HG03469 (cell line): Measurements from ENCODE around the gene RPL19.
"Not testable (repeated sequence)": the region's sequence is repeated elsewhere in the genome, so short reads cannot be mapped to it uniquely, and the experiment has no call there.

Source experiments
- ATAC-seq: cut with Tn5 transposase; IDR thresholded peaks from one replicate; pipeline ENCODE4 v1.9.1; 2021; ENCODE audit warnings: mild to moderate bottlenecking, moderate library complexity, moderate number of reproducible peaks; ENCODE audit not compliant: unreplicated experiment

RPL19 gene

DNA sequence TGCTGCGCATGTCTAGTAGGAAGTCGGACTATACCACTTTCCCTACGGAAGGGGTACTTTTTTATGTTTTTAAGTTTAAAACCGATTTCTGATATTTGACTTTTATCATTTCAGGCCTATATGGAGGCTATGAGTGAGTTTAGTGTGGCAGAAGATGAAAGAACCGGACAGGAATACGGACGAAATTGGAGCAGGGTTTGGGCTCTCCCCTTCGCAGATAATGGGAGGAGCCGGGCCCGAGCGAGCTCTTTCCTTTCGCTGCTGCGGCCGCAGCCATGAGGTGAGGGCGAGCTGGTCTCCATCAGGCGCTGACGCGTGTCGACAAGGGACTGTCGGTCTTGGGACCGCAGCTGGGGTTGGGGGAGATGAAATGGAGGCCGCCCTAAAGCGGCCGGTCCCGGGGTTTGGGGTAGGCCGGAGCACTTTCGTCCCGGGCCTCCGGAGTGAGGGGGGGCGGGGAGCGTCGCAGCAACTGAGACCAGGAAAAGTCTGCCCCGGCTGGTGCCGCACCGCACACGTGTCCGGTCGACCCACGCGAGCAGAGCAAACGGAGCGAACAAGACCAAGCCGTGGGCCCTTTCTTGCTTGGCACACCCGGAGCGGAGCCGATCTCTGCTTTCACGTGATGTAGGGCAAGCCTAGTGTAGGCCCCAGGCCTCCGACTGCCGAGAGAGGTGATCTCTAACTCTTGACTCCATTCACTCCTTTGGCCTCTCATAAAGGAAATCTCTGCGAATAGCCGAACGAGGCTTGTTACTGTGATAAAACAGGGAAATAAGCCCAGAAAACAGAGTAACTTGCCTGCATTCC lies at the start of gene RPL19:
Gene RPL19, plus strand, starts transcription at position 214 of the 810 bp plus-strand sequence. Its CDS starts 62 bp downstream, at position 276.
- ATAC-seq: peak; percentile 32

- ATAC-seq: no peak
These were observed 49.3 kb upstream of the RPL19 start for GRCh38 chr17:39150795-39151149.

- ATAC-seq: no peak
These were observed 48.7 kb upstream of the RPL19 start, which contains the start of gene PLXDC1 for GRCh38 chr17:39151150-39151942. Gene PLXDC1 (minus strand): TSS chr17:39151637. CDS start chr17:39151437, 200 bp downstream.

GRCh38 chr17:39151943-39152818 lies 47.9 kb upstream of the RPL19 start:
- ATAC-seq: no peak

DNA sequence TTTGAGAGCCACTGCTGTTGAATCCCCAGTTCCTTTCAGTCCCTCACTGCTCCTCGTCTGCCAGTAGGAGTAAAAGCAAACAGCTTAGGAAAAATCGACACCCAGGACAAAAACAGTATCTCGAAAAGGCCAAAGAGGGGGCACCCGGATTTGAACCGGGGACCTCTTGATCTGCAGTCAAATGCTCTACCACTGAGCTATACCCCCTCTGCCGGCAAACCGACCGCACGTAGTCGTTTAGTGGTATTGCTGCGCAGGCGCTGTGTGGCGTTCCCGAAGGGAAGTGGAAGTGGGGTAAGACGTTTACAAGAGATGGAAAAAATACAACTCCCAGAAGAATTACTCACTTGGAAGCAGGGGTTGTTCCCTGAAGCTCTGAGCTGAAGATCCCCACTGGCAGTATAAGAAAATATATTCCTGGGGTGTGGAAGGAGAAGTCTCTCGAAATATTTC lies 46.5 kb upstream of the RPL19 start:
- no peak for ATAC-seq

DNA sequence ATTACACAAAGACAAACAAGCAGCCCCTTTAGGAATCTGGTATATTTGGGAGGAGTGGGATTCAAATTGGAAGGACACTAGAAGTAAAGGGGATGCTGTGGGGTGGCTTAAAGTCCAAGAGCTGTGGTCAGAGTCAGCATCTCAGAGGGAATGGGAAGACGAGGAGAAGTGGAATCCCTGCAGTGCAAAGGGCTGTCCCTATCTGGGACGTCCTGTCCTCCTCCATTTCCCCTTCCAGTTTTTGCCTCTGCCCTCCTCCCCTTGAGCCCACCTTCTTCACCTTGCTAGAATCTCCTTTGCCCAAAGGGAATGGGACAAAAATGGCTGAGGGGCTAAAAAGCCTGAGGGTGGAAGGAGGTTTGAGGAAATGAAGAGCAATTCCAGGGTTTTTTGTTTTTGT lies 44.4 kb upstream of the RPL19 start:
- no peak for ATAC-seq

GRCh38 chr17:39156491-39156890 lies 43.6 kb upstream of the RPL19 start:
- ATAC-seq: no peak

DNA sequence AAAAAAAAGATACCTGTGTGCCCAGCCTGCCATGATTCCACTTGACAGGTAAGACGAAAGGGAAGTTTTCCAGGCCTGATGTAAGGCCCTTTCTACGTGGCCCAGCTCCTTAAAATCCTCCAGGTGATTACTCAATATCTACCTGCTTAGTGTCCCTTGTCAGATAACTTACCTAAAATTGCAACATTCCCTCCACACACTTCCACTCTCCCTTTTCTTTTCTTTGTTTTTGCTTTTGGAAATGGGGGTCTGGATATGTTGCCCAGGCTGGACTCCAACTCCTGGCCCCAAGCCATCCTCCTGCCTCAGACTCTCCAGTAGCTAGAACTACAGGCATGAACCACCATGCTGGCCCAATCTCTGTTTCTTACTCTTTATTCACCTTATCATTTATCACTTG lies 41.5 kb upstream of the RPL19 start:
- ATAC-seq: no peak

- no peak for ATAC-seq
These were observed 38.1 kb upstream of the RPL19 start for GRCh38 chr17:39161962-39162361.

GRCh38 chr17:39164675-39165143 lies 35.4 kb upstream of the RPL19 start:
- no peak for ATAC-seq

DNA sequence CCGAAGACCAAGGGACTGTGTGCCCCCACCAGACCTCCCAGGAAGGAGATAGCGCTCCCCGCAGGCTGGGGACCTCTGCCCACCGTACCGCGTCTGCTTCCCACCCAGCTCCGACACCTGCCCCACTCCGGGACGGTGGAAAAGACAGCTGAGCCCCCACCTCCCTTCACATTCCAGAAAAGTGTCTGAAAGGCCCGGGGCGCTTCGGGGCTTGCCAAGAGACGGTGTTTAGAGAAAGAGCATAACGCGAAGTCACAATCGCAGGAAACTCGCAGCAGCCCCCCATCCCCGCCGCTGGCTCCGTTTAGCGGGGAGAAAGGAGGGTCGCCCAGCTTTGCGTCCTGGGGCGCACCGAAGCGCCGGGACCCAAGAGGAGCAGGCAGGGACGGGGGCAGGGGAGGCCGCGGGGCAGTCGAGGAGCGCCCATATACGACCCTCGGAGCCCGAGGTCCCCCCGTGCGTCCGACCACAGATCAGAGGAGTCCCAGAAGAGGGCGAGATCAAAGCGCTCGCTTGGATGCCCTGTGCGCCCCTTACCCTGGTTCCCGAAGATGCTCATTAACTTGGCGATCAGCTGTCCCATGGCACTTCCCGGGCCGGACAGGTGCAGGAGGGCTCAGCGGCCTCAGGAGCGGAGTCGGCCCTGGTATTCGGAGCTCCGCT lies 34.8 kb upstream of the RPL19 start:
- no peak for ATAC-seq

GRCh38 chr17:39165841-39166349 lies 34.2 kb upstream of the RPL19 start, which contains the start of gene ARL5C:
Gene ARL5C (minus strand): TSS chr17:39166161. CDS start chr17:39165760, 401 bp downstream.
- ATAC-seq: no peak

DNA sequence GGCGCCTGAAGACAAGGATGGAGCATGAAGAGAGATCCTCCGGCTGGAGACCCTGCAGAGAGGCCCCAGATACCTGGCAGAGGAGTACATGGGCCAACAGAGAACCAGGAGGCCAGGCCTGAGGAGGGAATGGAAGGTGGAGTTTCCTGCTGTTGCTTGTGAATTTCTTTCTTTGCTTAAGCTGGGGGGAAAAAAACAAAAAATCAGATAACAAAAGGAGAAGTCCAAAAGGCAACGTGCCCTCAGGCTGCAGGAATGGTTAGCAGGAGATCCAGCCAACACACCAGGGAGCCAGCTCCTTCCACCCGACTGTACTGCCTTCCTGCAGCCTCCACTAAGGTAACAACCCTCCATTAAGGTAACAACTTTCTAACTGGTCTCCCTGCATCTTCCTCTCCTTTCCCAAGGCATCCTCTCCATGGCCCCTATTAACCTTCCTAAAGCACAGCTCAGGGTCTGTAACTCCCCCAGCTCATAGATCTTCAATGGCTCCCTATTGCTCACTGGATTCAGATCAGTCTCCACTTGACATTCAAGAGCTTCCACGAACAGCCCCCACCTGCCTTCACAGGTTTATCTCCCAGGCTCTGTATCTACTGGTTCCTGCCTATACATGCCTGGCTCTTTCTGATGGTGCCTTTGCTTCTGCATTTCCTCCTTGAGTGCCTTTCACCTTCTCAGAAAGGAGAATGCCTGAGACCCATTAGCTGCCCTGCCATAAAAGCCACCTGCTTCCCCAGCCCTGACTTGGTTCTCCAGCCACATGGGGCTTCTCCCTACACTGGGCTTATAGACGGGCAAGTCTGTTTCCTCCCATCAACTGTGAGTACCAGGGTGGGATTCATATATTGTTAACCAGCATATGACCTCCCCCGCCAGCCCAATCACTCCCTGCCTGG lies 33.4 kb upstream of the RPL19 start:
- no peak for ATAC-seq

DNA sequence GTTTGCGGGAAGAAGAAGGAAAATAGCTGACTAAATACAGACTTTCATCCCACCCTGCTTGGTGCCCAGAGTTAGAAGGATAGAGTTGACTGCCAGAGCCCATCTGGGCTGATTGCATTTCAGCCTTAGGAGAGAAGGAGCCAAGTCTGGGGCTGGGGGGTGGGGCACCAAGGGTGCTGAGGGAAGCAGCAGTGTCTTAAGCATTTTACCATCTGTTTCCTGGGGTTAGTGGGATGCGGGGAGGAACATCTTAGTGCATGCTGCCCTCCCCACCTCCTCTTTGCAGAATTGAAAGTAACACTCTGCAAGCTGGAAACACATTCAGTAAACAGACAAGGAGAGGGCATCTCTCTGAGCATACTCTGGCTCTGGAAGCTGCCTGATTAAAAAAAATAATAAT lies 32.6 kb upstream of the RPL19 start:
- no peak for ATAC-seq

DNA sequence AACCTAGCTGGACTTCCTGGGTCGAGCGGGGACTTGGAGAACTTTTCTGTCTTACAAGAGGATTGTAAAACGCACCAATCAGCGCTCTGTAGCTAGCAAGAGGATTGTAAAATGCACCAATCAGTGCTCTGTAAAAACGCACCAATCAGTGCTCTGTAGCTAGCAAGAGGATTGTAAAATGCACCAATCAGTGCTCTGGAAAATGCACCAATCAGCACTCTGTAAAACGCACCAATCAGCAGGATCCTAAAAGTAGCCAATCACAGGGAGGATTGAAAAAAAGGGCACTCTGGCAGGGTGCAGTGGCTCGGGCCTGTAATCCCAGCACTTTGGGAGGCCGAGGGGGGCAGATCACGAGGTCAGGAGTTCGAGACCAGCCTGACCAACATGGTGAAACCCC lies 31.6 kb upstream of the RPL19 start:
- ATAC-seq: not testable (repeated sequence)

DNA sequence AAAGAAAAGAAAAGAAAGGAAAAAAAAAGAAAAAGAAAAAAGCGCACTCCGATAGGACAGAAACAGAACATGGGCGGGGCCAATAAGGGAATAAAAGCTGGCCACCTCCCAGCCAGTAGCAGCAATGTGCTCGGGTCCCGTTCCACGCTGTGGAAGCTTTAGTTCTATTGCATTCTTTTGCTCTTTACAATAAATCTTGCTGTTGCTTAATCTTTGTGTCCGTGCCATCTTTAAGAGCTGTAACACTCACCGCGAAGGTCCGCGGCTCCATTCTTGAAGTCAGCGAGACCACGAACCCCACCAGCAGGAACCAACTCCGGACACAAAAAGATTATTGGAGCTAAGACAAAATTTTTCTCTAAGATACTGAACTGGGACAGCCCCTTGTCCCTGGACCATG lies 31.0 kb upstream of the RPL19 start:
- no peak for ATAC-seq

DNA sequence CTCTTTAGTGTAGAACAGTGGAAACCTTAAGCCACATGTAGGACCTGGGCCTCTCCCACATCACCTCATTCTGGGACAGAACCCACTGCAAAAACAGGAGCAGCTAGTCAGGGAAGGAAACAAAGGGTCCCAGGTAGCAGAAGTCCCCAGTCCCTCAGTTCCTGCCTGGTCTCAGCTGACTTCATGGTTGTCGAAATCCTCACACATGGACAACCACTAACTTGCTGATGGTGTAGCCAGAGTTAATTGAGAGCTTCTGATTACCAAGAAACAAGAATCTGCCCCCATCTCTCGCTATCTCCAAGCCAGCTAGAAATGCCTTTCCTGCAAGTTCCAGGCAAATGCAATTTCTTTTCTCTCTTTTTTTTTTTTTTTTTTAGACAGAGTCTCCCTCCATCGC lies 30.6 kb upstream of the RPL19 start:
- ATAC-seq: no peak

DNA sequence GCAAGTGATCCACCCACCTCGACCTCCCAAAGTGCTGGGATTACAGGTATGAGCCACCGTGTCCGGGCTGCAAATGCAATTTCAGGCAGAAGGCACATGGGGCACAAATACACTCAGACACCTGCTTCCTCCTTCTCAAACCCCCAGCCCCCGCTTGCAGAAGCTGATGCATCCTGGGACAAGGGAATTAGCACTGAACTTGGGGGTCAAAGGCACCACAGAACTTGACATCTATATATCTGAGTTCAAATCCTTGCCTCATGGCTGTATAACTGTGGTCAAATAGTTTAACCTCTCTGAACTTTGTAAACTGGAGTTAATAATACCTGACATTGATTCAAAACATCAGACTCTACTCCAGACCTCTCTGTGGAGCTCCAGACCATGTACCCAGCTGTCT lies 30.0 kb upstream of the RPL19 start:
- no peak for ATAC-seq

DNA sequence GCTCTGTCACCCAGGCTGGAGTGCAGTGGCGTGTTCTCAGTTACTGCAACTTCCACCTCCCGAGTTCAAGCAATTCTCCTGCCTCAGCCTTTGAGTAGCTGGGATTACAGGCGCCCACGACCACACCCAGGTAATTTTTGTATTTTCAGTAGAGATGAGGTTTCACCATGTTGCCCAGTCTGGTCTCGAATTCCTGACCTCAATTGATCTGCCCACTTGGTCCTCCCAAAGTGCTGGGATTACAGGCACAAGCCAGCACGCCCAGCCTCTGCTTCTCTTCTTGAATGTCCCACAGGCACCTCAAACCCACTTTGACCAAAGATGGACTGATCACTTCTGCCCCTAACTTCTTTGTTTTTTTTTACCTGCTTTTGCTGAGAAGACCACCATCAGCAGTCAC lies 29.5 kb upstream of the RPL19 start:
- no peak for ATAC-seq
